ENCODE data around the gene ASB15. TPM values are rescaled to one million over a fixed set of nuclear protein-coding genes. Genes with fewer than 3 reads are reported as not detected.

The ASB15 gene
- total and polyA plus RNA-seq, 2 of the 8 experiments (the other 6 are each of a cell fraction or from before 2014, with no cell fraction given), result not detected

DNA sequence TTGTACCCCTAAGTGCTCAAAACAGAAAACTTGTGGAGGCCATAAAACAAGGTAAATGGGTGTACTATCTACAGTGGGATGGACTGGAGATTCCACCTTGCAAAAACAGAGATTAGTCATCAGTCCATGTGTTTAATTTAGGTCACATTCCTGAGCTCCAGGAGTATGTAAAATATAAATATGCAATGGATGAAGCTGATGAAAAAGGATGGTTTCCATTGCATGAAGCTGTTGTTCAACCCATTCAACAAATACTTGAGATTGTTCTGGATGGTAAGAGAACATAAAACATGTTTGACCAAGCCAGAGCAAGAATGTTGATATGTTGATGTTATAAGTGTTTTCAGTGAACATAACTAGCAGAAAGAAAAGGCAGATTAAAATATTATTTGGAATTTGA lies 14.6 kb downstream of the ASB15 start (continued):
- TF ChIP-seq FOSL1 (IDR thresholded peaks at IDR 0.05; ENCODE audit: insufficient read depth, low read depth, low read length), result no peak
- no peak for TF ChIP-seq SAP30 (IDR thresholded peaks at IDR 0.05; ENCODE audit: insufficient read depth, insufficient replicate concordance, low read length)
- TF ChIP-seq TCF12 (IDR thresholded peaks at IDR 0.05; ENCODE audit: low read depth, low read length), result no peak
- no peak for TF ChIP-seq TBP (IDR thresholded peaks at IDR 0.05; ENCODE audit: low read depth, low read length)
- no peak for TF ChIP-seq JUND (IDR thresholded peaks at IDR 0.05; ENCODE audit: low read length)
